Esophagus muscularis mucosa (tissue), 4 donors: Measurements from ENCODE around the gene IRX3.

ENCODE experiments used
- CTCF ChIP-seq, 3 experiments: fragments of 200-600 bp in 2 of 3; fragments of 450-650 bp in 1 of 3; sonication (generic) in 2 of 3; IDR thresholded peaks; one replicate each; pipeline ENCODE4 v1.5.1; 2017 to 2019; ENCODE audit warnings: antibody characterized with exemption in 3 of 3, mild to moderate bottlenecking in 2 of 3, moderate library complexity in 1 of 3
- EP300 ChIP-seq: sonication (generic); formaldehyde crosslinking; IDR thresholded peaks from one replicate; pipeline ENCODE4 v1.6.1; 2017; ENCODE audit warnings: antibody characterized with exemption
- POLR2A ChIP-seq: fragments of 450-650 bp; IDR thresholded peaks from one replicate; pipeline ENCODE4 v1.6.1; 2017; ENCODE audit warnings: antibody characterized with exemption, moderate library complexity, mild to moderate bottlenecking, low read depth
- POLR2AphosphoS5 ChIP-seq, 2 donors: sonication (generic); formaldehyde crosslinking; IDR thresholded peaks; one replicate each; pipeline ENCODE4 v1.6.1; 2017; ENCODE audit warnings: antibody characterized with exemption in 2 of 2

GRCh38 chr16:54281535-54282201 lies 4.9 kb downstream of the IRX3 start:
- TF ChIP-seq CTCF (IDR thresholded peaks at IDR 0.05) (no peak), POLR2A (no peak), EP300 (no peak), POLR2AphosphoS5 (IDR thresholded peaks at IDR 0.05) (no peak)
